Transverse colon (tissue), 4 donors: ENCODE measurements around the gene CDK14.

Source experiments
- EP300 ChIP-seq: sonication (generic); formaldehyde crosslinking; IDR thresholded peaks from one replicate; pipeline ENCODE4 v1.6.1; 2017; ENCODE audit warnings: antibody characterized with exemption, low read depth
- POLR2A ChIP-seq: fragments of 450-650 bp; IDR thresholded peaks from one replicate; pipeline ENCODE4 v1.6.1; 2016; ENCODE audit warnings: antibody characterized with exemption, mild to moderate bottlenecking, moderate library complexity
- POLR2AphosphoS5 ChIP-seq, 3 donors: sonication (generic); formaldehyde crosslinking; IDR thresholded peaks; one replicate each; pipeline ENCODE4 v1.6.1; 2016; ENCODE audit warnings: antibody characterized with exemption in 3 of 3
- TF ChIP-seq, protein P1 (sequence below), 5 experiments: fragments of 200-600 bp in 3 of 5; fragments of 450-650 bp in 2 of 5; sonication (generic) in 3 of 5; IDR thresholded peaks; 1 replicate in 2 of 5; 2 replicates in 3 of 5; pipeline ENCODE4 v1.5.1; 2016 to 2017; ENCODE audit warnings: antibody characterized with exemption in 5 of 5, inconsistent platforms in 3 of 5, mild to moderate bottlenecking in 2 of 5, moderate library complexity in 1 of 5

DNA sequence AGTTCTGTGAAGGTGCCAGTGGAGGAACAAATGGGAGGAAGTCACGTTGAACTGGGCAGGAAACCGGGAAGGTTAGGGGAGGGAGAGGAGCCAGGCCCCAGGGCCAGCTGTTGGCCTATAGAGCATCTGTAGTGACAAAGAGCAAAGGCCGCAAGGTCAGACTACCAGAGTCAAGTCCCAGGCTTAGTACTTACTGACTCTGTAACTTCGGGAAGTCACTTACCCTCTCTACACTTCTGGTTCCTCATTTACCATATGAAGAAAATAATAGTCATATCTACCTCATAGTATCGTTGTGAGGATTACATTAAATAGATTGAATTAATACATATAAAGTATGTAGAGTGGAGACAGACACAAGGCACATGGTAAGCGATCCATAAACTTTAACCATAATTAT lies 566.3 kb downstream of the CDK14 start:
- TF ChIP-seq POLR2AphosphoS5 (IDR thresholded peaks at IDR 0.05) (no peak), EP300 (no peak), POLR2A (no peak)
- TF ChIP-seq, protein P1, sequence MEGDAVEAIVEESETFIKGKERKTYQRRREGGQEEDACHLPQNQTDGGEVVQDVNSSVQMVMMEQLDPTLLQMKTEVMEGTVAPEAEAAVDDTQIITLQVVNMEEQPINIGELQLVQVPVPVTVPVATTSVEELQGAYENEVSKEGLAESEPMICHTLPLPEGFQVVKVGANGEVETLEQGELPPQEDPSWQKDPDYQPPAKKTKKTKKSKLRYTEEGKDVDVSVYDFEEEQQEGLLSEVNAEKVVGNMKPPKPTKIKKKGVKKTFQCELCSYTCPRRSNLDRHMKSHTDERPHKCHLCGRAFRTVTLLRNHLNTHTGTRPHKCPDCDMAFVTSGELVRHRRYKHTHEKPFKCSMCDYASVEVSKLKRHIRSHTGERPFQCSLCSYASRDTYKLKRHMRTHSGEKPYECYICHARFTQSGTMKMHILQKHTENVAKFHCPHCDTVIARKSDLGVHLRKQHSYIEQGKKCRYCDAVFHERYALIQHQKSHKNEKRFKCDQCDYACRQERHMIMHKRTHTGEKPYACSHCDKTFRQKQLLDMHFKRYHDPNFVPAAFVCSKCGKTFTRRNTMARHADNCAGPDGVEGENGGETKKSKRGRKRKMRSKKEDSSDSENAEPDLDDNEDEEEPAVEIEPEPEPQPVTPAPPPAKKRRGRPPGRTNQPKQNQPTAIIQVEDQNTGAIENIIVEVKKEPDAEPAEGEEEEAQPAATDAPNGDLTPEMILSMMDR (IDR thresholded peaks at IDR 0.05) = no peak
